ENCODE data around the gene NPR1.

DNA sequence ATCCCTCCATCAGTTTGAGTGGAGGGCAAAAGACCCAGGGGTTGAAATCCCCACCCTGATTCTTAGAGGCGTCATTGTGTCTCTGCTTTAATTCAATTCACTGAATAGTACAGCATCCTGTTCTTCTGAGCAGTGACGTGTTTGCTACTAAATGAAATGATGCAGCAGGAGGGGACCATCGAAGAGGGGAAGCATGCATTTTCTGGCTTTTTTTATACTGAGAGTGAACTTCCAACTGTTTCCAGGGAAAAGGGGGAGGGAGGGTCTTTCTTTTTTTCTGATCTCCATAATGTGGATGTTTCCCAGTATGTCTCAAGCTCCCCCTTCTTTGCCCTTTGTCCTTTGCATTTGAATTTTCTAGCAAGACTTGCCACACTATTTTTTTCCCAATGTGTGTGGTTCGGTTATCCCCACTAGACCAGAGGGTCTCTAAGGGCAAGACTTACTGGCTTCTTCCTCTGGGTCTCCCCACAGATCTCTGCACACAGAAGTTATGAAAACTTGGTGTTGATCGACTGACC is 52.0 kb downstream of the NPR1 start:
- TF ChIP-seq, protein P1, sequence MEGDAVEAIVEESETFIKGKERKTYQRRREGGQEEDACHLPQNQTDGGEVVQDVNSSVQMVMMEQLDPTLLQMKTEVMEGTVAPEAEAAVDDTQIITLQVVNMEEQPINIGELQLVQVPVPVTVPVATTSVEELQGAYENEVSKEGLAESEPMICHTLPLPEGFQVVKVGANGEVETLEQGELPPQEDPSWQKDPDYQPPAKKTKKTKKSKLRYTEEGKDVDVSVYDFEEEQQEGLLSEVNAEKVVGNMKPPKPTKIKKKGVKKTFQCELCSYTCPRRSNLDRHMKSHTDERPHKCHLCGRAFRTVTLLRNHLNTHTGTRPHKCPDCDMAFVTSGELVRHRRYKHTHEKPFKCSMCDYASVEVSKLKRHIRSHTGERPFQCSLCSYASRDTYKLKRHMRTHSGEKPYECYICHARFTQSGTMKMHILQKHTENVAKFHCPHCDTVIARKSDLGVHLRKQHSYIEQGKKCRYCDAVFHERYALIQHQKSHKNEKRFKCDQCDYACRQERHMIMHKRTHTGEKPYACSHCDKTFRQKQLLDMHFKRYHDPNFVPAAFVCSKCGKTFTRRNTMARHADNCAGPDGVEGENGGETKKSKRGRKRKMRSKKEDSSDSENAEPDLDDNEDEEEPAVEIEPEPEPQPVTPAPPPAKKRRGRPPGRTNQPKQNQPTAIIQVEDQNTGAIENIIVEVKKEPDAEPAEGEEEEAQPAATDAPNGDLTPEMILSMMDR (conservative IDR thresholded peaks at IDR 0.05): no peak
- no peak for TF ChIP-seq ZFX (IDR thresholded peaks at IDR 0.05)

Measured in C4-2B (cell line).